Cardiac septum (tissue), 1 donor: Measurements from ENCODE around the gene C12orf60. TPM values are rescaled to one million over a fixed set of nuclear protein-coding genes. Genes with fewer than 3 reads are reported as not detected.
A peak's percentile ranks its signal among the peaks of the same experiment; 100 is the strongest.
"Not testable (repeated sequence)": the region's sequence is repeated elsewhere in the genome, so short reads cannot be mapped to it uniquely, and the experiment has no call there.

Experiments
- DNase-seq: peaks from one replicate; pipeline ENCODE4 v3.0.0-alpha.2; 2020; ENCODE audit warnings: low spot score
- intact Hi-C: fragments of 100-400 bp; cut with DNase I; formaldehyde crosslinking; loops from one replicate; pipeline ENCODE4 v1.14.0; 2022
- long read RNA-seq: library from polyadenylated mRNA; unstranded; transcript quantifications from one replicate; pipeline ENCODE4 v2.0.0, GENCODE V29; 2021
- total RNA-seq: library from RNA; stranded (reverse); fragmentation: NEBNext Ultra II Directional; extraction: Animal tissue kit (Norgen Biotek cat#: 25700); gene quantifications from one replicate; pipeline ENCODE4 v1.2.1, GENCODE V29; 2021
- donor health status: DM: no; HTN: no; CAD: no.

Gene C12orf60
- 2.5 TPM for total RNA-seq
- long read RNA-seq, partial matches to known transcripts, result 0 of 3 reads
- long read RNA-seq, other reads (novel, unspliced or antisense), result 2 of 3 reads

GRCh38 chr12:14803011-14803829, at the start of gene C12orf60, which contains the start of gene WBP11:
Gene C12orf60 (plus strand): TSS chr12:14803670. CDS start chr12:14822936, 19,266 bp downstream.
Gene WBP11 (minus strand): TSS chr12:14803478. CDS start chr12:14801383, 2,095 bp downstream.
- DNase-seq, result peak; percentile 95
- intact Hi-C loops, result loop anchor here (1.0 to 5.0 kb wide), 2 partner anchors 33 to 39 kb away; partner anchors contain the start of gene ART4

- no peak for DNase-seq
- intact Hi-C loops, result no loop called here
Observed at GRCh38 chr12:14756334-14757143, 46.9 kb upstream of the C12orf60 start.

GRCh38 chr12:14759711-14760280, 43.7 kb upstream of the C12orf60 start:
- DNase-seq, intact Hi-C loops: not testable (repeated sequence)

GRCh38 chr12:14765398-14765797, 38.1 kb upstream of the C12orf60 start:
- DNase-seq, result no peak
- intact Hi-C loops, result no loop called here

- DNase-seq, intact Hi-C loops: not testable (repeated sequence)
Observed at GRCh38 chr12:14766020-14766419, 37.5 kb upstream of the C12orf60 start.

GRCh38 chr12:14766649-14767215, 36.7 kb upstream of the C12orf60 start:
- no peak for DNase-seq
- intact Hi-C loops, result no loop called here

GRCh38 chr12:14767617-14768016, 35.9 kb upstream of the C12orf60 start:
- intact Hi-C loops, result no loop called here
- DNase-seq, result no peak

GRCh38 chr12:14768823-14769405, 34.6 kb upstream of the C12orf60 start:
- intact Hi-C loops, result no loop called here
- no peak for DNase-seq

GRCh38 chr12:14769466-14769968, 34.0 kb upstream of the C12orf60 start:
- intact Hi-C loops, result no loop called here
- DNase-seq, result no peak

GRCh38 chr12:14769969-14770495, 33.4 kb upstream of the C12orf60 start:
- DNase-seq, result peak; percentile 92
- intact Hi-C loops, result loop anchor here (1.0 to 10.0 kb wide), 5 partner anchors 33 to 1115 kb away; partner anchors contain the start of genes ART4, C12orf60, STRAP and WBP11

GRCh38 chr12:14770496-14771461, 32.7 kb upstream of the C12orf60 start:
- DNase-seq, result peak; percentile 95
- intact Hi-C loops, result loop anchor here (1.0 to 10.0 kb wide), 5 partner anchors 33 to 1114 kb away; partner anchors contain the start of genes ART4, C12orf60, STRAP and WBP11

GRCh38 chr12:14771651-14772137, 31.8 kb upstream of the C12orf60 start:
- no peak for DNase-seq
- intact Hi-C loops, result loop anchor here (2.0 to 10.0 kb wide), 4 partner anchors 71 to 1113 kb away; partner anchors contain the start of genes ART4 and STRAP

GRCh38 chr12:14772946-14773345, 30.5 kb upstream of the C12orf60 start:
- DNase-seq, result no peak
- intact Hi-C loops, result loop anchor here (10.0 kb wide), 3 partner anchors 122 to 1112 kb away; partner anchors contain the start of gene STRAP

- DNase-seq, result no peak
- intact Hi-C loops, result loop anchor here (10.0 kb wide), 3 partner anchors 121 to 1111 kb away; partner anchors contain the start of gene STRAP
Observed at GRCh38 chr12:14773685-14774073, 29.8 kb upstream of the C12orf60 start.

GRCh38 chr12:14774074-14774905, 29.2 kb upstream of the C12orf60 start:
- peak; percentile 95 for DNase-seq
- intact Hi-C loops, result loop anchor here (10.0 kb wide), 3 partner anchors 121 to 1111 kb away; partner anchors contain the start of gene STRAP
